GM18909 (cell line): ENCODE results near the gene LRP11.

Experiments used
- ATAC-seq: cut with Tn5 transposase; IDR thresholded peaks from one replicate; pipeline ENCODE4 v1.9.1; 2021; ENCODE audit warnings: mild to moderate bottlenecking; ENCODE audit not compliant: unreplicated experiment, poor library complexity

LRP11 gene

GRCh38 chr6:149815788-149816187 is 48.4 kb downstream of the LRP11 start:
- no peak for ATAC-seq

GRCh38 chr6:149813351-149813750 is 50.8 kb downstream of the LRP11 start:
- ATAC-seq, result no peak

GRCh38 chr6:149809798-149810197 is 54.4 kb downstream of the LRP11 start:
- no peak for ATAC-seq

GRCh38 chr6:149806127-149806526 is 58.0 kb downstream of the LRP11 start:
- ATAC-seq, result no peak

- no peak for ATAC-seq
Observed at GRCh38 chr6:149783551-149783950, 80.6 kb downstream of the LRP11 start.

GRCh38 chr6:149782337-149782736 is 81.8 kb downstream of the LRP11 start:
- ATAC-seq, result no peak

- no peak for ATAC-seq
Observed at GRCh38 chr6:149781715-149782114, 82.4 kb downstream of the LRP11 start.

GRCh38 chr6:149779644-149779963 is 84.6 kb downstream of the LRP11 start:
- ATAC-seq, result no peak

- no peak for ATAC-seq
Observed at GRCh38 chr6:149777624-149778023, 86.5 kb downstream of the LRP11 start.

GRCh38 chr6:149771925-149772324 is 92.2 kb downstream of the LRP11 start:
- ATAC-seq, result no peak

GRCh38 chr6:149771185-149771584 is 93.0 kb downstream of the LRP11 start:
- no peak for ATAC-seq

GRCh38 chr6:149769676-149770075 is 94.5 kb downstream of the LRP11 start:
- no peak for ATAC-seq
